Vagina (tissue), 2 donors: ENCODE measurements around the gene HNF1B.

ENCODE experiments used
- POLR2AphosphoS5 ChIP-seq, 2 donors: sonication (generic); formaldehyde crosslinking; IDR thresholded peaks; one replicate each; pipeline ENCODE4 v1.9.0; 2017; ENCODE audit warnings: antibody characterized with exemption in 2 of 2, mild to moderate bottlenecking in 2 of 2, low read depth in 1 of 2; ENCODE audit not compliant: insufficient read depth in 1 of 2
- TF ChIP-seq, protein P1 (sequence below), 3 experiments: fragments of 450-650 bp in 2 of 3; fragments of 200-600 bp in 1 of 3; sonication (generic) in 1 of 3; IDR thresholded peaks; one replicate each; pipeline ENCODE4 v1.5.1; 2017 to 2019; ENCODE audit warnings: antibody characterized with exemption in 3 of 3, mild to moderate bottlenecking in 2 of 3, moderate library complexity in 2 of 3

DNA sequence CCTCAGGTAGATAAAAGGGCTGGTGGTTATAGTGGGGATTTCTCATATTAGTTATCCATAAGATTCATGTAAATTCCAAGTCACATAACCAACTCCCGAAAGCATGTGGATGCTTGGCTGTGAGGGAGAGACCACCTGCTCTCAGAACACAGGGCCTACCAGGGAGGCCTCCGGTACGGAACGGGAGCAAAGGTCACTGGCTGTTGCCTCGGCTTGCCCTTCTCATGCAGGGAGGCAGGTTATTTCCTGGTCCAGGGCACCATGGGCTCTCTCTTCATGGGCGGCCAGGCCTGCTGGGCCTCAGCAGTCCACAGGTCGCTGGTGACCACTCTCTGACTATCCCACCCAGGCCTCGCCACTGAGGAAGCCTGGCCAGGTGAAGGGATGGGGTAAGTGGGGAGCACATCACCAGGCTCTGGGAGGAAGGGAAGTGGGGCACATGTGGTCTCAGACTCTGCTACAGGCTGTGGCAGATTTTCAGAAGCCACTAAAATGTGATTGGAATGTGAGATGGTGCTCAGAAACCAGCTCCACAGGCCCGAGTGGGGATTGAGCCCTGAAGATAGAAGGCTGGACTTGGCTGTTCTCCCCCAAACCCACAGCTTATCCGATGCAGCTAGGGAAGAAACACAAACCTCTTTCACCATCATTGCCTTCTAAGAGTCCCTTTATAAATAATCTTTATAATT, 45.4 kb downstream of the HNF1B start:
- TF ChIP-seq, protein P1, sequence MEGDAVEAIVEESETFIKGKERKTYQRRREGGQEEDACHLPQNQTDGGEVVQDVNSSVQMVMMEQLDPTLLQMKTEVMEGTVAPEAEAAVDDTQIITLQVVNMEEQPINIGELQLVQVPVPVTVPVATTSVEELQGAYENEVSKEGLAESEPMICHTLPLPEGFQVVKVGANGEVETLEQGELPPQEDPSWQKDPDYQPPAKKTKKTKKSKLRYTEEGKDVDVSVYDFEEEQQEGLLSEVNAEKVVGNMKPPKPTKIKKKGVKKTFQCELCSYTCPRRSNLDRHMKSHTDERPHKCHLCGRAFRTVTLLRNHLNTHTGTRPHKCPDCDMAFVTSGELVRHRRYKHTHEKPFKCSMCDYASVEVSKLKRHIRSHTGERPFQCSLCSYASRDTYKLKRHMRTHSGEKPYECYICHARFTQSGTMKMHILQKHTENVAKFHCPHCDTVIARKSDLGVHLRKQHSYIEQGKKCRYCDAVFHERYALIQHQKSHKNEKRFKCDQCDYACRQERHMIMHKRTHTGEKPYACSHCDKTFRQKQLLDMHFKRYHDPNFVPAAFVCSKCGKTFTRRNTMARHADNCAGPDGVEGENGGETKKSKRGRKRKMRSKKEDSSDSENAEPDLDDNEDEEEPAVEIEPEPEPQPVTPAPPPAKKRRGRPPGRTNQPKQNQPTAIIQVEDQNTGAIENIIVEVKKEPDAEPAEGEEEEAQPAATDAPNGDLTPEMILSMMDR (IDR thresholded peaks at IDR 0.05), result no peak
- no peak for TF ChIP-seq POLR2AphosphoS5 (IDR thresholded peaks at IDR 0.05; ENCODE audit: insufficient read depth in 1 of 2, low read depth in 1 of 2)
